MCF 10A (cell line): ENCODE data around the gene MMP13. TPM values are rescaled to one million over a fixed set of nuclear protein-coding genes. Genes with fewer than 3 reads are reported as not detected.

ENCODE experiments used
- BruUV-seq: library from RNA; stranded (reverse); fragments of 400-500 nt; replicated peaks from 2 replicates; lab custom pipeline; 2021; lab: Mats Ljungman, UMichigan
- CTCF ChIA-PET: fragments of 300-600 bp; sonication (Branson Sonifier 250); formaldehyde crosslinking; extraction: SDS; loops from one replicate; lab custom pipeline; 2021; ENCODE audit warnings: antibody characterized with exemption, inconsistent platforms; lab: Yijun Ruan, JAX
- POLR2A ChIA-PET: fragments of 300-600, 350-650 bp; sonication (Branson Sonifier 250); formaldehyde crosslinking; extraction: SDS; loops from one replicate; lab custom pipeline; 2020; ENCODE audit warnings: antibody characterized with exemption, inconsistent platforms; lab: Yijun Ruan, JAX
- DNase-seq: peaks from one replicate; pipeline ENCODE4 v3.0.0-alpha.2; 2018; ENCODE audit not compliant: unreplicated experiment
- H3K27ac Mint-ChIP-seq: one replicate; pipeline ENCODE4 v1.8.0; 2022; ENCODE audit warnings: mild to moderate bottlenecking, low read depth, mixed read lengths; ENCODE audit not compliant: unreplicated experiment
- H3K27me3 Mint-ChIP-seq: one replicate; pipeline ENCODE4 v1.8.0; 2022; ENCODE audit warnings: mixed read lengths; ENCODE audit not compliant: insufficient read depth, unreplicated experiment
- H3K36me3 Mint-ChIP-seq: one replicate; pipeline ENCODE4 v1.8.0; 2022; ENCODE audit warnings: mild to moderate bottlenecking, moderate library complexity, mixed read lengths; ENCODE audit not compliant: insufficient read depth, unreplicated experiment
- H3K4me1 Mint-ChIP-seq: one replicate; pipeline ENCODE4 v1.8.0; 2022; ENCODE audit warnings: mixed read lengths; ENCODE audit not compliant: insufficient read depth, unreplicated experiment
- H3K4me3 Mint-ChIP-seq: one replicate; pipeline ENCODE4 v1.8.0; 2022; ENCODE audit warnings: mild to moderate bottlenecking, moderate library complexity, mixed read lengths; ENCODE audit not compliant: unreplicated experiment
- H3K9me3 Mint-ChIP-seq: one replicate; pipeline ENCODE4 v1.8.0; 2022; ENCODE audit warnings: mixed read lengths; ENCODE audit not compliant: unreplicated experiment
- intact Hi-C: fragments of 100-400 bp; cut with micrococcal nuclease; formaldehyde crosslinking; loops from 2 replicates; pipeline ENCODE4 v1.14.1; 2022
- total RNA-seq: library from RNA; stranded (reverse); gene quantifications from 2 replicates; pipeline ENCODE4 v1.2.3, GENCODE V29; 2022
- TF ChIP-seq, protein P1 (sequence below): fragments of 200-600 bp; IDR thresholded peaks from one replicate; pipeline ENCODE4 v1.8.0; 2022; ENCODE audit warnings: antibody characterized with exemption, mild to moderate bottlenecking; ENCODE audit not compliant: unreplicated experiment

The MMP13 gene
- total RNA-seq, 1 experiment from 2014 or later: not detected

GRCh38 chr11:102964867-102965266 is 9.3 kb upstream of the MMP13 start:
- H3K4me1 Mint-ChIP-seq: no peaks in the 10 kb centered on the region
- TF ChIP-seq, protein P1, sequence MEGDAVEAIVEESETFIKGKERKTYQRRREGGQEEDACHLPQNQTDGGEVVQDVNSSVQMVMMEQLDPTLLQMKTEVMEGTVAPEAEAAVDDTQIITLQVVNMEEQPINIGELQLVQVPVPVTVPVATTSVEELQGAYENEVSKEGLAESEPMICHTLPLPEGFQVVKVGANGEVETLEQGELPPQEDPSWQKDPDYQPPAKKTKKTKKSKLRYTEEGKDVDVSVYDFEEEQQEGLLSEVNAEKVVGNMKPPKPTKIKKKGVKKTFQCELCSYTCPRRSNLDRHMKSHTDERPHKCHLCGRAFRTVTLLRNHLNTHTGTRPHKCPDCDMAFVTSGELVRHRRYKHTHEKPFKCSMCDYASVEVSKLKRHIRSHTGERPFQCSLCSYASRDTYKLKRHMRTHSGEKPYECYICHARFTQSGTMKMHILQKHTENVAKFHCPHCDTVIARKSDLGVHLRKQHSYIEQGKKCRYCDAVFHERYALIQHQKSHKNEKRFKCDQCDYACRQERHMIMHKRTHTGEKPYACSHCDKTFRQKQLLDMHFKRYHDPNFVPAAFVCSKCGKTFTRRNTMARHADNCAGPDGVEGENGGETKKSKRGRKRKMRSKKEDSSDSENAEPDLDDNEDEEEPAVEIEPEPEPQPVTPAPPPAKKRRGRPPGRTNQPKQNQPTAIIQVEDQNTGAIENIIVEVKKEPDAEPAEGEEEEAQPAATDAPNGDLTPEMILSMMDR: no peak
- H3K4me3 Mint-ChIP-seq: no peak overlapping the region
- no peak for DNase-seq
- no peak overlapping the region for H3K27ac Mint-ChIP-seq
- POLR2A ChIA-PET: interaction anchor here (0.6 kb wide), 2 partner anchors 155 to 1805 kb away, joined by 3 read pairs; no protein-coding TSS in a partner anchor
- no peaks in the 10 kb centered on the region for H3K27me3 Mint-ChIP-seq
- BruUV-seq: no TSS peak
- H3K9me3 Mint-ChIP-seq: no peaks in the 10 kb centered on the region
- intact Hi-C loops: no loop called here
- no peaks in the 10 kb centered on the region for H3K36me3 Mint-ChIP-seq
- CTCF ChIA-PET: interaction anchor here (1.0 kb wide), 1 partner anchor 24 kb away, joined by 4 read pairs; no protein-coding TSS in a partner anchor

GRCh38 chr11:102957953-102958352 is 2.4 kb upstream of the MMP13 start:
- H3K36me3 Mint-ChIP-seq: no peaks in the 10 kb centered on the region
- ChIA-PET POLR2A (interaction anchor here (1.0 kb wide), 1 partner anchor 20 kb away, joined by 4 read pairs; no protein-coding TSS in a partner anchor), CTCF (interaction anchor here (0.7 to 2.0 kb wide), 2 partner anchors 17 to 86 kb away, joined by 3 to 8 read pairs; no protein-coding TSS in a partner anchor)
- no peak overlapping the region for H3K4me3 Mint-ChIP-seq
- TF ChIP-seq, protein P1: no peak
- peak; percentile 13 for DNase-seq
- BruUV-seq: no TSS peak
- H3K27ac Mint-ChIP-seq: no peak overlapping the region
- H3K9me3 Mint-ChIP-seq: no peaks in the 10 kb centered on the region
- intact Hi-C loops: no loop called here
- H3K27me3 Mint-ChIP-seq: no peaks in the 10 kb centered on the region
- H3K4me1 Mint-ChIP-seq: no peaks in the 10 kb centered on the region

DNA sequence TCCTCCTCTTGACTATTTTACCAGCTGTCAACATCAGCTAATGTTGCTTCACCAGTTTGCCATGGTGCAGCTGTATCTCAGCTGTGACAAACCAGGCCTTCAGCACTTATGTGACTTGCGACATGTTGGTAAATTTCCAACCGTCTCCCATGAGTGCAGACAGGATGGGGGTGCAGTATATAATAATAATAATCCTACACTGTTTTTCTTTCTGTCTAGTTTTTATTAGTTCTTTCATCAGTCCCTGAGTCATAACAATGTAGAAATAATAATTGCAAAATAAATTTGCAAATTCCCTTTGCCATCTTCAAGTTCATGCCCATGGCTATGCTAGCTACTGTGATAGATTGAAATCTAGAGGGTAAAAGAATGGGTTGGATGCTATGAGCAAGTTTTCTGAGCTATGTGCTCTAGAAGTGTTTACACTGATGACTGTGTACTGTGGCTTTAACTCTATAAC is 4.9 kb downstream of the MMP13 start:
- peak; percentile 76 for DNase-seq
- no TSS peak for BruUV-seq
- intact Hi-C loops: no loop called here
- Mint-ChIP-seq H3K4me1 (peaks cover 10% of the 10 kb centered on the region), H3K27me3 (no peaks in the 10 kb centered on the region), H3K27ac (peak overlapping the region; percentile 37), H3K4me3 (no peak overlapping the region), H3K36me3 (peaks cover 4% of the 10 kb centered on the region), H3K9me3 (no peaks in the 10 kb centered on the region)
- TF ChIP-seq, protein P1: no peak
- ChIA-PET CTCF (interaction anchor here (0.6 to 1.6 kb wide), 5 partner anchors 9 to 650 kb away, joined by 3 to 7 read pairs (median 4); no protein-coding TSS in a partner anchor), POLR2A (interaction anchor here (0.6 to 1.6 kb wide), 3 partner anchors 10 to 24 kb away, joined by 3 to 6 read pairs (median 4); no protein-coding TSS in a partner anchor)

DNA sequence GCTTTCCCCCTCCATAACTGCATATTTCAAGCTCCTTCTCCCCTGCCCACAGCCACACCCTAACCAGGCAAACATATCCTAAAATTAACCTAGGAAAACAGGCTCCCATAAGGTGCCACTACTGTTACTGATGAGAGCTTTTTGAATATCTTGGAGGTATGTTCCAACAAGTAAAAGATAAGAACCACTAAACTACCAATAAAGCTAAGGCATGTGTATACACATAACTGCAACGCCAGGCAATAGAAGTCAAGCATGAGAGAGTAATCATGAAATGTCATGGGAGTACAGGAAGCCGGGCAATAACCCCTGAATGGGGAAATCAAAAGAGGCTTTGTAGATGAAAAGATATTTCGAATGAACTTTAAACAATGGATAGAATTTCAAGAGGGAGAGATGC is 9.3 kb downstream of the MMP13 start:
- intact Hi-C loops: no loop called here
- CTCF ChIA-PET: interaction anchor here (0.6 to 5.3 kb wide), 7 partner anchors 31 to 213 kb away, joined by 3 to 37 read pairs (median 3); no protein-coding TSS in a partner anchor
- DNase-seq: no peak

More for the DNA sequence above, 9.3 kb downstream of the MMP13 start:
- Mint-ChIP-seq H3K9me3 (no peaks in the 10 kb centered on the region), H3K27me3 (no peaks in the 10 kb centered on the region), H3K27ac (no peak overlapping the region), H3K4me1 (peaks cover 10% of the 10 kb centered on the region), H3K4me3 (no peak overlapping the region), H3K36me3 (peaks cover 4% of the 10 kb centered on the region)
- no TSS peak for BruUV-seq
- POLR2A ChIA-PET: interaction anchor here (0.6 to 1.5 kb wide), 3 partner anchors 31 to 188 kb away, joined by 3 to 6 read pairs (median 5); no protein-coding TSS in a partner anchor
- TF ChIP-seq, protein P1: no peak
